Stomach (tissue), 4 donors: ENCODE measurements around the gene S100A3.

Experiments
- POLR2A ChIP-seq, 4 donors: fragments of 450-650 bp; IDR thresholded peaks; one replicate each; pipeline ENCODE4 v1.6.1; 2016; ENCODE audit warnings: antibody characterized with exemption in 4 of 4, control low read depth in 2 of 4, mild to moderate bottlenecking in 1 of 4, moderate library complexity in 1 of 4
- TF ChIP-seq, protein P1 (sequence below), 7 experiments: fragments of 450-650 bp in 4 of 7; fragments of 200-600 bp in 3 of 7; sonication (generic) in 3 of 7; IDR thresholded peaks; one replicate each; pipeline ENCODE4 v1.5.1; 2016 to 2019; ENCODE audit warnings: antibody characterized with exemption in 7 of 7, control low read depth in 2 of 7, mild to moderate bottlenecking in 1 of 7

DNA sequence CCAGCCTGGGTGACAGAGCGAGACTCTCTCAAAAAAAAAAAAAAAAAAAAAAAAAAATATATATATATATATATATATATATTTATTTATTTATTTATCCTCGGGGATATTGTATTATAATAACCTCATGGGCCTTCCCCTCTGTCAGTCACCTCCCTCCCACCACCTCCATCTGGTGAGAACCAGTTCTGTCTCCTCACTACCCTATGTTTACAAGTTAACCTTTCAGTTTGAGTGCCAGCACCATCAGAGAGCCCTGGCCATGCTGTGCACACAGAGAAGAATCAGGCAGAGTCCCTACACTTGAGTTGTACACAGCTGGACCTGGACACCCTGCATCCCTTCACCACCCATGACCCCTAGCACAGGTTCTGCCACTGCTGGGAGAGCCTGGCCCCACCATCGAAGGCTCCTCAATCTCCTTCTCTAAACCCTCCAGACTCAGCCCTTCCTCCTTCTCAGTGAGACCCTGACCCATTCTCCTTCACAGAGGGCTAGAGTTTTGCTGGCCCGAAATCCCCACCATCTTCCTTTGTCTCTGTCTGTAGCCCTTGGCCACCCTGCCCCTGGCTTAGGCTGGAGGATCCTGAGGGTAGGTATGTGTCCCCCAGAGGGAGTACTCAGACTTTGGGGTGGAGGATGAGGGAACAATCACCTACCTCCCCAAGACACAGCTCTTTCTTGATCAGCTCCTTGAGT is 9.5 kb downstream of the S100A3 start:
- TF ChIP-seq, protein P1, sequence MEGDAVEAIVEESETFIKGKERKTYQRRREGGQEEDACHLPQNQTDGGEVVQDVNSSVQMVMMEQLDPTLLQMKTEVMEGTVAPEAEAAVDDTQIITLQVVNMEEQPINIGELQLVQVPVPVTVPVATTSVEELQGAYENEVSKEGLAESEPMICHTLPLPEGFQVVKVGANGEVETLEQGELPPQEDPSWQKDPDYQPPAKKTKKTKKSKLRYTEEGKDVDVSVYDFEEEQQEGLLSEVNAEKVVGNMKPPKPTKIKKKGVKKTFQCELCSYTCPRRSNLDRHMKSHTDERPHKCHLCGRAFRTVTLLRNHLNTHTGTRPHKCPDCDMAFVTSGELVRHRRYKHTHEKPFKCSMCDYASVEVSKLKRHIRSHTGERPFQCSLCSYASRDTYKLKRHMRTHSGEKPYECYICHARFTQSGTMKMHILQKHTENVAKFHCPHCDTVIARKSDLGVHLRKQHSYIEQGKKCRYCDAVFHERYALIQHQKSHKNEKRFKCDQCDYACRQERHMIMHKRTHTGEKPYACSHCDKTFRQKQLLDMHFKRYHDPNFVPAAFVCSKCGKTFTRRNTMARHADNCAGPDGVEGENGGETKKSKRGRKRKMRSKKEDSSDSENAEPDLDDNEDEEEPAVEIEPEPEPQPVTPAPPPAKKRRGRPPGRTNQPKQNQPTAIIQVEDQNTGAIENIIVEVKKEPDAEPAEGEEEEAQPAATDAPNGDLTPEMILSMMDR (IDR thresholded peaks at IDR 0.05), result no peak
- TF ChIP-seq POLR2A (IDR thresholded peaks at IDR 0.05), result no peak
